Neural cell (in vitro differentiated cells): ENCODE results near the gene SIVA1.

Experiments used
- CTCF ChIP-seq: fragments of 450-650 bp; IDR thresholded peaks from 2 replicates; pipeline ENCODE4 v1.5.1; 2014; ENCODE audit warnings: antibody characterized with exemption, mild to moderate bottlenecking, moderate library complexity; ENCODE audit not compliant: poor library complexity, severe bottlenecking
- REST ChIP-seq: IDR thresholded peaks from 2 replicates; pipeline ENCODE4 v1.6.1; 2012; ENCODE audit warnings: borderline replicate concordance
- TAF1 ChIP-seq: IDR thresholded peaks from 2 replicates; pipeline ENCODE4 v1.6.1; 2012; ENCODE audit warnings: low read depth

GRCh38 chr14:104739546-104740516, 13.1 kb upstream of the SIVA1 start:
- TF ChIP-seq CTCF (no peak), REST (no peak), TAF1 (no peak)
